H9 (cell line): ENCODE measurements around the gene EPB41L2. TPM values are rescaled to one million over a fixed set of nuclear protein-coding genes. Genes with fewer than 3 reads are reported as not detected.

Experiments
- DNase-seq: peaks from one replicate; pipeline ENCODE4 v3.0.0-alpha.2; 2017
- H2AFZ ChIP-seq: one replicate; pipeline ENCODE4 v1.6.1; 2013; ENCODE audit warnings: mild to moderate bottlenecking, low read length, control low read depth, moderate library complexity
- H2AK5ac ChIP-seq: 2 replicates; pipeline ENCODE4 v1.6.1; 2013; ENCODE audit warnings: low read length, control low read depth, mixed read lengths; ENCODE audit not compliant: insufficient read length
- H2BK120ac ChIP-seq: one replicate; pipeline ENCODE4 v1.6.1; 2013; ENCODE audit warnings: low read depth, mild to moderate bottlenecking, low read length, control low read depth, inconsistent platforms; ENCODE audit not compliant: poor library complexity, severe bottlenecking
- H2BK12ac ChIP-seq: 2 replicates; pipeline ENCODE4 v1.6.1; 2013; ENCODE audit warnings: low read length, control low read depth, mixed read lengths, low read depth; ENCODE audit not compliant: insufficient read length
- H2BK15ac ChIP-seq: 2 replicates; pipeline ENCODE4 v1.6.1; 2013; ENCODE audit warnings: low read depth, low read length, control low read depth
- H2BK20ac ChIP-seq: one replicate; pipeline ENCODE4 v1.6.1; 2013; ENCODE audit warnings: low read depth, mild to moderate bottlenecking, low read length, control low read depth, inconsistent platforms; ENCODE audit not compliant: poor library complexity, severe bottlenecking
- H2BK5ac ChIP-seq: 2 replicates; pipeline ENCODE4 v1.6.1; 2013; ENCODE audit warnings: low read length, control low read depth, mixed read lengths; ENCODE audit not compliant: insufficient read length
- H3K14ac ChIP-seq: 2 replicates; pipeline ENCODE4 v1.6.1; 2013; ENCODE audit warnings: low read length, control low read depth; ENCODE audit not compliant: insufficient read depth
- H3K18ac ChIP-seq: 2 replicates; pipeline ENCODE4 v1.6.1; 2013; ENCODE audit warnings: low read depth, mild to moderate bottlenecking, mixed read lengths, low read length, control low read depth; ENCODE audit not compliant: insufficient read length
- H3K23ac ChIP-seq: 2 replicates; pipeline ENCODE4 v1.6.1; 2013; ENCODE audit warnings: low read length, control low read depth, mixed read lengths, low read depth; ENCODE audit not compliant: insufficient read length
- H3K23me2 ChIP-seq: 2 replicates; pipeline ENCODE4 v1.6.1; 2013; ENCODE audit warnings: low read depth, mild to moderate bottlenecking, mixed read lengths, low read length, control low read depth; ENCODE audit not compliant: insufficient read length, poor library complexity, severe bottlenecking
- H3K27ac ChIP-seq: 2 replicates; pipeline ENCODE4 v1.5.1; 2013; ENCODE audit warnings: low read length, control low read depth, mixed read lengths, low read depth; ENCODE audit not compliant: insufficient read length
- H3K27me3 ChIP-seq: 2 replicates; pipeline ENCODE4 v1.6.1; 2013; ENCODE audit warnings: low read length, control low read depth, inconsistent platforms; ENCODE audit not compliant: insufficient read depth
- H3K4ac ChIP-seq: 2 replicates; pipeline ENCODE4 v1.6.1; 2013; ENCODE audit warnings: low read depth, mild to moderate bottlenecking, control low read depth, inconsistent platforms, low read length, moderate library complexity
- H3K4me1 ChIP-seq: 2 replicates; pipeline ENCODE4 v1.6.1; 2013; ENCODE audit warnings: low read length, control low read depth, inconsistent platforms; ENCODE audit not compliant: insufficient read depth
- H3K4me2 ChIP-seq: 2 replicates; pipeline ENCODE4 v1.6.1; 2013; ENCODE audit warnings: low read length, control low read depth, mixed read lengths; ENCODE audit not compliant: insufficient read length, insufficient read depth
- H3K56ac ChIP-seq: 2 replicates; pipeline ENCODE4 v1.6.1; 2013; ENCODE audit warnings: low read depth, mild to moderate bottlenecking, mixed read lengths, low read length, control low read depth; ENCODE audit not compliant: insufficient read length
- H3K79me1 ChIP-seq: 2 replicates; pipeline ENCODE4 v1.6.1; 2013; ENCODE audit warnings: low read depth, mild to moderate bottlenecking, moderate library complexity, low read length, control low read depth, inconsistent platforms; ENCODE audit not compliant: insufficient read depth, poor library complexity, severe bottlenecking
- H3K79me2 ChIP-seq: 2 replicates; pipeline ENCODE4 v1.6.1; 2013; ENCODE audit warnings: low read length, control low read depth, inconsistent platforms; ENCODE audit not compliant: insufficient read depth
- H3K9ac ChIP-seq: 2 replicates; pipeline ENCODE4 v1.6.1; 2013; ENCODE audit warnings: low read length, control low read depth, mixed read lengths; ENCODE audit not compliant: insufficient read length; ENCODE audit errors: extremely low read depth
- H3K9me3 ChIP-seq: one replicate; pipeline ENCODE4 v1.6.1; 2013; ENCODE audit warnings: low read depth, low read length, inconsistent platforms; ENCODE audit not compliant: control insufficient read depth
- H3T11ph ChIP-seq: one replicate; pipeline ENCODE4 v1.6.1; 2013; ENCODE audit warnings: mild to moderate bottlenecking, low read length, control low read depth, inconsistent platforms
- H4K20me1 ChIP-seq: one replicate; pipeline ENCODE4 v1.6.1; 2013; ENCODE audit not compliant: control insufficient read depth, insufficient read length, insufficient read depth
- H4K5ac ChIP-seq: 2 replicates; pipeline ENCODE4 v1.6.1; 2013; ENCODE audit warnings: low read depth, mild to moderate bottlenecking, mixed read lengths, low read length, control low read depth; ENCODE audit not compliant: insufficient read length
- H4K8ac ChIP-seq: replicated peaks from 2 replicates; pipeline ENCODE4 v1.6.1; 2013; ENCODE audit warnings: low read length, control low read depth, mixed read lengths, low read depth; ENCODE audit not compliant: insufficient read length
- H4K91ac ChIP-seq: 2 replicates; pipeline ENCODE4 v1.6.1; 2013; ENCODE audit warnings: low read depth, mild to moderate bottlenecking, moderate library complexity, mixed read lengths, low read length, control low read depth; ENCODE audit not compliant: insufficient read length
- H3K27ac Mint-ChIP-seq, 3 experiments: 2 replicates in 2 of 3; 3 replicates in 1 of 3; pipeline ENCODE4 v1.8.0; 2020 to 2021; ENCODE audit warnings: mixed read lengths in 3 of 3, mild to moderate bottlenecking in 1 of 3, moderate library complexity in 1 of 3
- H3K27me3 Mint-ChIP-seq: 2 replicates; pipeline ENCODE4 v1.8.0; 2021; ENCODE audit warnings: low read depth, mild to moderate bottlenecking, moderate library complexity, mixed read lengths
- H3K36me3 Mint-ChIP-seq, 3 experiments: 2 replicates in 2 of 3; 3 replicates in 1 of 3; pipeline ENCODE4 v1.8.0; 2020 to 2021; ENCODE audit warnings: low read depth in 3 of 3, mixed read lengths in 3 of 3; ENCODE audit not compliant: insufficient read depth in 1 of 3
- H3K4me1 Mint-ChIP-seq, 2 experiments: 2 replicates each; pipeline ENCODE4 v1.8.0; 2020; ENCODE audit warnings: mixed read lengths in 2 of 2
- H3K4me3 Mint-ChIP-seq, 2 experiments: 2 replicates in 1 of 2; 3 replicates in 1 of 2; pipeline ENCODE4 v1.8.0; 2020 to 2021; ENCODE audit warnings: mild to moderate bottlenecking in 2 of 2, mixed read lengths in 2 of 2, moderate library complexity in 1 of 2
- H3K9me3 Mint-ChIP-seq, 2 experiments: 2 replicates in 1 of 2; 3 replicates in 1 of 2; pipeline ENCODE4 v1.8.0; 2020; ENCODE audit warnings: mild to moderate bottlenecking in 2 of 2, mixed read lengths in 2 of 2, moderate library complexity in 1 of 2
- WGBS: extraction: QIAGEN DNeasy Blood & Tissue Kit; methylation state at CpG from one replicate; pipeline ENCODE4 v1.1.7; 2013; ENCODE audit warnings: missing lambda C conversion rate, low lambda C conversion rate, mixed read lengths; ENCODE audit not compliant: insufficient read length; ENCODE audit errors: extremely low coverage; 5-methylcytosine and 5-hydroxymethylcytosine counted together
- total RNA-seq: library from RNA; stranded (reverse); gene quantifications from 2 replicates; pipeline ENCODE4 v1.2.1, GENCODE V29; 2021
- TF ChIP-seq, protein P1 (sequence below): fragments of 200-600 bp; sonication (generic); conservative IDR thresholded peaks from 3 replicates; pipeline ENCODE4 v1.8.0; 2021; ENCODE audit warnings: antibody characterized with exemption, mild to moderate bottlenecking

EPB41L2 gene
- total RNA-seq, 1 experiment from 2014 or later, result 90.2 TPM

DNA sequence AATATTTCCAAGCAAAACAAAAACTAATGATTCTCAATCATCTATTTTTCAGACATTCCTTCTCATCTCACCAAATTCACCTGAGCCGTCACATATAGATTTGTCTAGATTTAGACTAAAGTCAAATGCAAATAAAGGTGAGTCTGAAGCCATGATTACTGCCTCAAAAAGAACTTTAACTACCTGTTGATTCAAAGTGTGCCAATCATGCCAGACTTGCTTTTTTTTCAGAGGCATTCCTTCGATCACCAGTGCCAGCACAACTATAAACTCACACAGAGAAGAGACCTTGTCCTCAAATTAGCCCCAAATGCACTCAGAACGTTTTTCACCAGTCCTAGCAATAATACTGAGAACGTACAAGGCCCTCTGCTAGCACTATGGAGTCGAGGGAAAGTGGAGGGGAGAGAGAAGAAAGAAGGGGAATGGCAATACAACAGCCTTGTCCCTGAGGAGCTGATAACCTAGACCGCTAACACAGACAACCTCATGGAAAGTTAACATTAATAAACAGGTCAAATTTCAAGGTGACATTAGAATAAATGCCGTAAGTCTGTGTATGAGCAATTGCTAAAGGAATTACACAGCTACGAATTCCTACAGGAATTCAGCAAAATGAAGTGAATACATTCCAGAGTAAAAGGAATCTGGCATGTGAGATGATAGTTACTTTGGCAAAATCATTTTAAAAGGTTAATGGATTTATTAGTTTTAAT lies 60.9 kb downstream of the EPB41L2 start:
- Histone ChIP-seq H2BK120ac (no peak overlapping the region), H3K27me3 (no peaks in the 10 kb centered on the region), H2BK20ac (no peak overlapping the region), H2AK5ac (no peak overlapping the region), H3K4ac (no peak overlapping the region), H3K23me2 (no peaks in the 10 kb centered on the region), H2BK15ac (no peak overlapping the region), H3K4me2 (no peak overlapping the region), H3K14ac (no peak overlapping the region), H3K9ac (no peak overlapping the region), H2BK5ac (no peak overlapping the region), H3K18ac (no peak overlapping the region), H3K79me1 (peaks cover 3% of the 10 kb centered on the region), H3K23ac (no peak overlapping the region), H3K56ac (no peak overlapping the region), H3K79me2 (peaks cover 11% of the 10 kb centered on the region), H4K20me1 (no peaks in the 10 kb centered on the region), H3K4me1 (peaks cover 12% of the 10 kb centered on the region), H4K5ac (no peak overlapping the region), H3K9me3 (peaks cover 6% of the 10 kb centered on the region), H3T11ph (no peak overlapping the region), H4K91ac (no peak overlapping the region), H3K27ac (no peak overlapping the region), H4K8ac (no peak overlapping the region), H2AFZ (no peak overlapping the region), H2BK12ac (peak overlapping the region; percentile 87)
- H3K27ac Mint-ChIP-seq, result peak overlapping the region in 1 of 3 experiments; percentile 11; a peak in 3 of 7 replicates
- WGBS, result no CpG with 5 or more reads among the region's 8 CpGs
- peaks cover 6 to 8% of the 10 kb centered on the region in 2 experiments for H3K9me3 Mint-ChIP-seq
- no peaks in the 10 kb centered on the region for H3K27me3 Mint-ChIP-seq
- H3K4me3 Mint-ChIP-seq, result no peak overlapping the region
- H3K4me1 Mint-ChIP-seq, result peaks cover 61 to 70% of the 10 kb centered on the region in 2 experiments
- peaks cover 6 to 8% (median 6%) of the 10 kb centered on the region in 3 experiments for H3K36me3 Mint-ChIP-seq
- TF ChIP-seq, protein P1, sequence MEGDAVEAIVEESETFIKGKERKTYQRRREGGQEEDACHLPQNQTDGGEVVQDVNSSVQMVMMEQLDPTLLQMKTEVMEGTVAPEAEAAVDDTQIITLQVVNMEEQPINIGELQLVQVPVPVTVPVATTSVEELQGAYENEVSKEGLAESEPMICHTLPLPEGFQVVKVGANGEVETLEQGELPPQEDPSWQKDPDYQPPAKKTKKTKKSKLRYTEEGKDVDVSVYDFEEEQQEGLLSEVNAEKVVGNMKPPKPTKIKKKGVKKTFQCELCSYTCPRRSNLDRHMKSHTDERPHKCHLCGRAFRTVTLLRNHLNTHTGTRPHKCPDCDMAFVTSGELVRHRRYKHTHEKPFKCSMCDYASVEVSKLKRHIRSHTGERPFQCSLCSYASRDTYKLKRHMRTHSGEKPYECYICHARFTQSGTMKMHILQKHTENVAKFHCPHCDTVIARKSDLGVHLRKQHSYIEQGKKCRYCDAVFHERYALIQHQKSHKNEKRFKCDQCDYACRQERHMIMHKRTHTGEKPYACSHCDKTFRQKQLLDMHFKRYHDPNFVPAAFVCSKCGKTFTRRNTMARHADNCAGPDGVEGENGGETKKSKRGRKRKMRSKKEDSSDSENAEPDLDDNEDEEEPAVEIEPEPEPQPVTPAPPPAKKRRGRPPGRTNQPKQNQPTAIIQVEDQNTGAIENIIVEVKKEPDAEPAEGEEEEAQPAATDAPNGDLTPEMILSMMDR, result no peak
- no peak for DNase-seq
